HG03571 (cell line): ENCODE measurements around the gene PIM1.
"Not testable (repeated sequence)": the region's sequence is repeated elsewhere in the genome, so short reads cannot be mapped to it uniquely, and the experiment has no call there.

Experiments
- ATAC-seq: cut with Tn5 transposase; IDR thresholded peaks from one replicate; pipeline ENCODE4 v1.9.1; 2021; ENCODE audit not compliant: unreplicated experiment

PIM1 gene

GRCh38 chr6:37185949-37186720 lies 16.2 kb downstream of the PIM1 start:
- not testable (repeated sequence) for ATAC-seq

GRCh38 chr6:37187321-37188022 lies 17.5 kb downstream of the PIM1 start:
- ATAC-seq, result no peak

- ATAC-seq, result no peak
Observed at GRCh38 chr6:37188962-37189510, 19.1 kb downstream of the PIM1 start.

- ATAC-seq, result no peak
Observed at GRCh38 chr6:37190159-37190535, 20.2 kb downstream of the PIM1 start.

GRCh38 chr6:37192666-37193065 lies 22.7 kb downstream of the PIM1 start:
- no peak for ATAC-seq

GRCh38 chr6:37194886-37195285 lies 24.9 kb downstream of the PIM1 start:
- not testable (repeated sequence) for ATAC-seq

GRCh38 chr6:37196451-37196850 lies 26.5 kb downstream of the PIM1 start:
- ATAC-seq, result not testable (repeated sequence)

GRCh38 chr6:37200085-37200484 lies 30.1 kb downstream of the PIM1 start:
- no peak for ATAC-seq

GRCh38 chr6:37201726-37202125 lies 31.8 kb downstream of the PIM1 start:
- no peak for ATAC-seq

- ATAC-seq, result no peak
Observed at GRCh38 chr6:37202788-37203491, 33.0 kb downstream of the PIM1 start.

GRCh38 chr6:37204014-37204751 lies 34.2 kb downstream of the PIM1 start:
- no peak for ATAC-seq

GRCh38 chr6:37205175-37205996 lies 35.4 kb downstream of the PIM1 start:
- ATAC-seq, result no peak

GRCh38 chr6:37205997-37206340 lies 36.0 kb downstream of the PIM1 start:
- no peak for ATAC-seq

GRCh38 chr6:37206622-37207021 lies 36.7 kb downstream of the PIM1 start:
- ATAC-seq, result no peak

GRCh38 chr6:37207903-37208456 lies 38.0 kb downstream of the PIM1 start:
- no peak for ATAC-seq

GRCh38 chr6:37208793-37209192 lies 38.8 kb downstream of the PIM1 start:
- ATAC-seq, result no peak

- ATAC-seq, result no peak
Observed at GRCh38 chr6:37209461-37210205, 39.7 kb downstream of the PIM1 start.

GRCh38 chr6:37210313-37210968 lies 40.5 kb downstream of the PIM1 start:
- ATAC-seq, result no peak

GRCh38 chr6:37212268-37212667 lies 42.3 kb downstream of the PIM1 start:
- no peak for ATAC-seq
